NCI-H510A (cell line): ENCODE data around the gene CAMTA2.
"Not testable (repeated sequence)": the region's sequence is repeated elsewhere in the genome, so short reads cannot be mapped to it uniquely, and the experiment has no call there.

Experiments
- DNase-seq: peaks from one replicate; lab custom pipeline; 2025; lab: John Stamatoyannopoulos, UW

CAMTA2 gene

GRCh38 chr17:4986951-4987766 lies at the start of gene CAMTA2:
TSS of gene CAMTA2 (minus strand) at chr17:4987675. CDS start at chr17:4986222, 1,453 bp downstream.
- peak; percentile 66 for DNase-seq

- DNase-seq = no peak
Observed at GRCh38 chr17:5035315-5035714, 47.8 kb upstream of the CAMTA2 start, which contains the start of gene SLC52A1. TSS of gene SLC52A1 (minus strand) at chr17:5035426. CDS start at chr17:5034606, 820 bp downstream.

- no peak for DNase-seq
Observed at GRCh38 chr17:5034651-5035050, 47.2 kb upstream of the CAMTA2 start.

- no peak for DNase-seq
Observed at GRCh38 chr17:5034063-5034462, 46.6 kb upstream of the CAMTA2 start.

GRCh38 chr17:5033352-5034015 lies 46.0 kb upstream of the CAMTA2 start:
- DNase-seq = no peak

- DNase-seq = no peak
Observed at GRCh38 chr17:5032865-5033264, 45.4 kb upstream of the CAMTA2 start.

- DNase-seq = peak; percentile 44
Observed at GRCh38 chr17:5031365-5032082, 44.0 kb upstream of the CAMTA2 start.

GRCh38 chr17:5030168-5030567 lies 42.7 kb upstream of the CAMTA2 start:
- not testable (repeated sequence) for DNase-seq

GRCh38 chr17:5027916-5028315 lies 40.4 kb upstream of the CAMTA2 start:
- no peak for DNase-seq

GRCh38 chr17:5027299-5027698 lies 39.8 kb upstream of the CAMTA2 start:
- DNase-seq = no peak

GRCh38 chr17:5024604-5025003 lies 37.1 kb upstream of the CAMTA2 start:
- DNase-seq = no peak

- no peak for DNase-seq
Observed at GRCh38 chr17:5023588-5024147, 36.2 kb upstream of the CAMTA2 start.

GRCh38 chr17:5022171-5022711 lies 34.8 kb upstream of the CAMTA2 start:
- DNase-seq = no peak

- DNase-seq = no peak
Observed at GRCh38 chr17:5020502-5021023, 33.1 kb upstream of the CAMTA2 start.

- DNase-seq = no peak
Observed at GRCh38 chr17:5019475-5019956, 32.0 kb upstream of the CAMTA2 start.

GRCh38 chr17:5014357-5014756 lies 26.9 kb upstream of the CAMTA2 start:
- no peak for DNase-seq

- no peak for DNase-seq
Observed at GRCh38 chr17:5011928-5012327, 24.5 kb upstream of the CAMTA2 start.

- no peak for DNase-seq
Observed at GRCh38 chr17:5003214-5003867, 15.9 kb upstream of the CAMTA2 start.

- DNase-seq = no peak
Observed at GRCh38 chr17:5002121-5002788, 14.8 kb upstream of the CAMTA2 start.

GRCh38 chr17:5000237-5000639 lies 12.8 kb upstream of the CAMTA2 start:
- DNase-seq = no peak
